ENCODE results near the gene CABLES1.

Gene CABLES1

DNA sequence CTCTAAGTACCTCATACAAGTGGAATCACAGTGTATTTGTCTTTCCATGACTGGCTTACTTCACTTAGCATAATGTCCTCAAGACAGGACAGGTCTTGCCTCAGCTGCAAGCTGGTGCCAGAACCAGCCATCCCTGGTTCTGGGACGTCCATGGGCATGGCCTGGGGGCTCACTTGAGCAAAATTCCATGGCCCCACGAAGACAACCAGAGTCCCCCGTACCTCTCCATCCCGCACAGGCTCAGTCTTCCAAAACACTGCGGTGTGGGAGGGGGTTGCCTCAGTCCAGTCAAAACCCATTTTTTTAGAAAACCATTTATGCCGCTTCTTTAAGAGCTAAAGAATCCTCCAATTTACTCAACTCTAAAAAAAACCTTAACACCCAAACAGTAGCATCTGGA, 21.7 kb upstream of the CABLES1 start:
- H3K4me2 ChIP-seq (ENCODE audit: low read depth, low read length, poor library complexity, severe bottlenecking): no peak overlapping the region
- no peak overlapping the region for H3K4me3 ChIP-seq (ENCODE audit: insufficient read depth, low read length, poor library complexity, severe bottlenecking)
- TF ChIP-seq CTCF (IDR thresholded peaks at IDR 0.05; ENCODE audit: insufficient read depth, low read length, poor library complexity, severe bottlenecking): no peak
- no peak for TF ChIP-seq EZH2phosphoT487 (conservative IDR thresholded peaks at IDR 0.05; ENCODE audit: low read length)
- H3K79me2 ChIP-seq (ENCODE audit: insufficient read depth, low read length): no peaks in the 10 kb centered on the region
- H3K27ac ChIP-seq (ENCODE audit: low read depth, low read length): no peak overlapping the region
- no peaks in the 10 kb centered on the region for H3K9me2 ChIP-seq (replicated peaks; ENCODE audit: insufficient read depth, low read length)
- no peaks in the 10 kb centered on the region for H3K9me3 ChIP-seq (ENCODE audit: insufficient read depth, low read length)
- H3K27me3 ChIP-seq (ENCODE audit: low read length): no peaks in the 10 kb centered on the region
- no peaks in the 10 kb centered on the region for H4K20me1 ChIP-seq (ENCODE audit: low read depth, low read length)
- no peak overlapping the region for H3K9ac ChIP-seq (ENCODE audit: low read length)
- no peak overlapping the region for H2AFZ ChIP-seq (ENCODE audit: low read depth, low read length, severe bottlenecking)
- H3F3A ChIP-seq (ENCODE audit: insufficient read depth): no peaks in the 10 kb centered on the region
- no peaks in the 10 kb centered on the region for H3K36me3 ChIP-seq (ENCODE audit: low read length)

DNA sequence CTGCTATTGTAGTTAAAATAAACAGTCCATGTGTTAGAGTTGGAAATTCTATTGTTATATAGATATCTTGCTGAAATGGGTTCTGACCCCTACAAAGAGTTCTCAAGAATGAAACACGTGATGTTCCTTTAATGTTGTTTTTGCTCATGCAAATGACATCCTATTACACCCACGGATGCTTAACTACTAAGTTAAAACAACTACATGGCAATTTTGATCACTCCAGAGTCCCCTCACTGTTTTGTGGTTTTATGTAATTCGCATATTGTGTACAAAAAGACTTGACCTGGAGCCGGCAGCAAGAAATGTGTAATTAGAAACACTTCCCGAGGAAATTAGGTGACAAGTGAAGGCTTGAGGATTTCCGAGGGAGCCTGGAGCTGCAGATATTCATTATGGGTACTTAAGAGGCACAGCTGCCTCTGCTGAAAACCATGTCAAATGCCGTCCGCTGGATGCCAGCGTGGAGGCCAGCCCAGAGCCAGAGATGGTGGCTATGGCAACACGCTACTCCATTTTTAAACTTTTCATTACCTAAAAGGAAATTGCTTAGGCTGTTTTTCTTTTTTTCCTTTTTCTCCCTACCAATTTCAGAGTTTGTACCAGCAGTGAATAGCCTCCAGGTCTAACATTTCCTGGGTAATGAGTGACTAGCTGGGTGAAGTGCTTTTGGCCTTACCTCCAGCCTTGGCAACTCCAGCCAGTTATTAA, 21.0 kb upstream of the CABLES1 start:
- H3K4me2 ChIP-seq (ENCODE audit: low read depth, low read length, poor library complexity, severe bottlenecking): no peak overlapping the region
- no peak overlapping the region for H2AFZ ChIP-seq (ENCODE audit: low read depth, low read length, severe bottlenecking)
- no peak overlapping the region for H3K4me3 ChIP-seq (ENCODE audit: insufficient read depth, low read length, poor library complexity, severe bottlenecking)
- H3K27ac ChIP-seq (ENCODE audit: low read depth, low read length): no peak overlapping the region
- no peaks in the 10 kb centered on the region for H3K27me3 ChIP-seq (ENCODE audit: low read length)
- no peaks in the 10 kb centered on the region for H3K9me2 ChIP-seq (replicated peaks; ENCODE audit: insufficient read depth, low read length)
- no peak overlapping the region for H3K9ac ChIP-seq (ENCODE audit: low read length)
- no peaks in the 10 kb centered on the region for H3K79me2 ChIP-seq (ENCODE audit: insufficient read depth, low read length)
- no peaks in the 10 kb centered on the region for H3K9me3 ChIP-seq (ENCODE audit: insufficient read depth, low read length)
- H3F3A ChIP-seq (ENCODE audit: insufficient read depth): no peaks in the 10 kb centered on the region
- H4K20me1 ChIP-seq (ENCODE audit: low read depth, low read length): no peaks in the 10 kb centered on the region
- no peaks in the 10 kb centered on the region for H3K36me3 ChIP-seq (ENCODE audit: low read length)
- TF ChIP-seq CTCF (IDR thresholded peaks at IDR 0.05; ENCODE audit: insufficient read depth, low read length, poor library complexity, severe bottlenecking) (no peak), EZH2phosphoT487 (conservative IDR thresholded peaks at IDR 0.05; ENCODE audit: low read length) (no peak)

DNA sequence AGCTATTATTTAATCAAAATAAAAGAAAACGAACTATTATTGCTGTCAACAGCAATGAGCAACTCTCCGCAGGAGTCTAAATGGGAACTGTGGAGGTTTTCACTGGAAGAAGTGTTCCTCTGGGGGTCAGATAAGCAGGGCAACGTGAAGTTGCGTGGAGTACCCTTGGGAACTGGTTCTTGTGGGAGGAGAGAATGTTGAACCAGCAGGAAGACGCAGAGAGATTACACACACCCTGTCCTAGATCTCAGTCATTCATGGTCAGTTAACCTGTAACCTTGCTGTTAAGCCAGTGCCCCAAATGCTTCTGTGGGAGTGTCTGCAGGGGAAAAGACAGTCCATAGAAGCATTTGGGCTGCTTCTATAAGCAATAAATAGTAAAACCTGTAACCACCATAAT, 20.4 kb upstream of the CABLES1 start:
- Histone ChIP-seq H3K79me2 (ENCODE audit: insufficient read depth, low read length) (no peaks in the 10 kb centered on the region), H3K4me2 (ENCODE audit: low read depth, low read length, poor library complexity, severe bottlenecking) (no peak overlapping the region), H4K20me1 (ENCODE audit: low read depth, low read length) (no peaks in the 10 kb centered on the region), H3K9ac (ENCODE audit: low read length) (no peak overlapping the region), H2AFZ (ENCODE audit: low read depth, low read length, severe bottlenecking) (no peak overlapping the region), H3K27me3 (ENCODE audit: low read length) (no peaks in the 10 kb centered on the region), H3K9me2 (replicated peaks; ENCODE audit: insufficient read depth, low read length) (no peaks in the 10 kb centered on the region), H3K4me3 (ENCODE audit: insufficient read depth, low read length, poor library complexity, severe bottlenecking) (no peak overlapping the region), H3K36me3 (ENCODE audit: low read length) (no peaks in the 10 kb centered on the region), H3F3A (ENCODE audit: insufficient read depth) (no peaks in the 10 kb centered on the region), H3K9me3 (ENCODE audit: insufficient read depth, low read length) (no peaks in the 10 kb centered on the region), H3K27ac (ENCODE audit: low read depth, low read length) (no peak overlapping the region)
- no peak for TF ChIP-seq CTCF (IDR thresholded peaks at IDR 0.05; ENCODE audit: insufficient read depth, low read length, poor library complexity, severe bottlenecking)
- no peak for TF ChIP-seq EZH2phosphoT487 (conservative IDR thresholded peaks at IDR 0.05; ENCODE audit: low read length)

Measured in SU-DHL-6 (cell line).